Mesodermal cell (in vitro differentiated cells): ENCODE results near the gene COL8A2.

Experiments
- H3K27ac ChIP-seq: 2 replicates; pipeline ENCODE4 v1.7.0; 2013; ENCODE audit warnings: mild to moderate bottlenecking, low read depth, low read length, moderate library complexity; ENCODE audit not compliant: severe bottlenecking
- H3K36me3 ChIP-seq: 2 replicates; pipeline ENCODE4 v1.7.1; 2013; ENCODE audit warnings: mild to moderate bottlenecking, low read length, moderate library complexity; ENCODE audit not compliant: control insufficient read depth, insufficient read depth
- H3K4me1 ChIP-seq: one replicate; pipeline ENCODE4 v1.7.1; 2013; ENCODE audit warnings: mild to moderate bottlenecking, low read length; ENCODE audit not compliant: insufficient read depth, control insufficient read depth, poor library complexity, severe bottlenecking
- H3K4me3 ChIP-seq: 2 replicates; pipeline ENCODE4 v1.7.0; 2013; ENCODE audit warnings: low read length, control low read depth, mild to moderate bottlenecking; ENCODE audit not compliant: insufficient read depth, poor library complexity, severe bottlenecking; ENCODE audit errors: extremely low read depth
- H3K9me3 ChIP-seq: 2 replicates; pipeline ENCODE4 v1.7.1; 2013; ENCODE audit warnings: mild to moderate bottlenecking, low read length, moderate library complexity; ENCODE audit not compliant: control insufficient read depth
- WGBS, 2 experiments: methylation state at CpG; one replicate each; pipeline ENCODE4 v1.1.5; 2013; ENCODE audit warnings: missing lambda C conversion rate in 2 of 2; ENCODE audit not compliant: insufficient coverage in 2 of 2; 5-methylcytosine and 5-hydroxymethylcytosine counted together

Gene COL8A2

DNA sequence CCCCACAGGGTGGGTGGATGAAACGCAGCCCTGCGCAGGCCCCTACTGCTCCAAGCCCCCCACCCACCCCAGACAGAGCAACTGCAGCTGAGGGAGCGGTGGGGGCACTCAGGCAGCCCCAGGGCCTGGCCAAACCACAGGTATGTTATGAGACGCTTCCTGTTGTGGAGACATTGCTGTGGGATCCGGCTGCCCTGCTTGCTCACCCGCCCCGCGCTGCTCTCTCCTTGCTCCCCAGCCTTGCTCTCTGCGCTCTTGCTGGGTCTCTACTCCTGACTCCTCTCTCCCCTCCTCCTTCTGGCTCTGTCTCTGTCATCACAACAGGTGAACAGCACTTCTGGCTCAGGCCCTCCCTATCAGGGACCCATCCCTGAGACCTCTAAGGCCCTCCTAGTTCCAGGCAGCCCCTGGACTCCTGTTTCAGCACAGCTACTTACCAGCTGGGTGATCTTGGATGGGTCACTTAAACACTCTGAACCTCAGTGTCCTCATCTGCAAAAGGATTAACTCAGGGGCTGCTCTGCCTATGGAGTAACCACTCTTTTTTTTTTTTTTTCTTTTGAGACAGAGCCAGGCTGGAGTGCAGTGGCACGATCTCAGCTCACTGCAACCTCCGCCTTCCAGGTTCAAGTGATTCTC is 15.9 kb downstream of the COL8A2 start:
- H3K9me3 ChIP-seq = no peaks in the 10 kb centered on the region
- H3K4me1 ChIP-seq = peaks cover 9% of the 10 kb centered on the region
- H3K4me3 ChIP-seq = no peak overlapping the region
- 93 to 96% methylated on average over 5 to 7 of the region's 11 CpGs for WGBS, 2 experiments
- H3K36me3 ChIP-seq = no peaks in the 10 kb centered on the region
- no peak overlapping the region for H3K27ac ChIP-seq

DNA sequence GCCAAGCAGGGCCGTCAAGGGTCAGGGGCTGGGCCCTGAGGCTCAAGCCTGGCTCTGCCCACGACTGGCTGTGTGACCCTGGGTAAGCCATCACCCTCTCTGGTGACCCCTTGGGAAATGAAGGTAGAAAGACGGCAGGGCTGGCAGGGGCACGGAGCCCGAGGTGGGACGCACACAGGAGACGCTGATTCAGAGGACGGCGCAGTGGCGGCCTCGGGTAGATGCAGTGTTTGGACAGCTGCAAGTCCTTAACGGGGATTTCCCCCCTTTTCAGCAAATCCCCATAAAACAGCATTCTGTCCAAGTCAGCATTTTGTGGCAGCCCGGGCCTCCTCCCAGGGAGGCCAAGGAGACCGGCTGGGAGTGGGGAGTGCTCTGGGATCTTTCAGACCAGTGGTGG is 16.7 kb downstream of the COL8A2 start:
- Histone ChIP-seq H3K36me3 (no peaks in the 10 kb centered on the region), H3K4me3 (no peak overlapping the region), H3K9me3 (no peaks in the 10 kb centered on the region), H3K27ac (no peak overlapping the region), H3K4me1 (peaks cover 9% of the 10 kb centered on the region)
- 81 to 93% methylated on average over 3 to 12 of the region's 14 CpGs for WGBS, 2 experiments

DNA sequence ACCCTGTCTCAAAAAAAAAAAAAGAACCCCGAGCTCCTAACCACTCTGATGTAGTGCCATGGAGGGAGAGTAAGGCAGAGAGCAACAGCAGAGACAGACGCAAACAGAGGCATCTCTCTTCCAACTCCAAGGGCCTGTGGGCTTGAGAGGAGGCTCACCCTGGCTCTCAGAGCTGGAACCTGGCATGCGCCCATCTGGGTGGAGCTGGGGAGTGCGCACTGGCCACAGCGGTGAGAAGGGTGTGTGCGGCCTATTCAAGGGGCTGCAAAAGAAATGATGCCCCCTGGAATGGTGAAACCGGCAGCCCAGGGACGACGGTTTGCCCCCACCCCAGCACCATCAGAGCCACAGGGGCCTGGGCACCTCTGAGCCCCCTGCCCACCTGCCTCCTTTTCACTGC is 17.6 kb downstream of the COL8A2 start:
- Histone ChIP-seq H3K9me3 (no peaks in the 10 kb centered on the region), H3K4me3 (no peak overlapping the region), H3K36me3 (no peaks in the 10 kb centered on the region), H3K4me1 (peaks cover 9% of the 10 kb centered on the region), H3K27ac (no peak overlapping the region)
- 92 to 99% methylated on average over 8 of the region's 9 CpGs for WGBS, 2 experiments

DNA sequence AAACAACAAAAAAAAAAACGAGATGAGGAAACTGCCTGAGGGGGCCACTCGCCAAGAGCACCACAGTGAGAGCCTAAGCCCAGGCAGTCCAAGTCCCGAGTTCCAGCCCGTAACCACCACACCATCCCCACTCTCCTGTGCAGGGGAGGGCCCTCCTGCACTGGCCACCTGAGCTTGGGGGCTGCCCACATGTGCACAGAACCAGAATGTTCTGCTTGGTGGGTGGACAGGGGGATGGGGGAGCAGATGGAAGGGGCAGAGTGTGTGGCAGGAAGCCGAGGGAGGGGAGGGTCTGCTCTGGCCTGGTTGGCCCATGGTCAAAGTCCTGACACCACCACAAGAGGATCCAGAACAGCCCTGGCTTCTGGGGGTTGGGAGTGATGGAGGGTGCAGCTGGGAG is 18.8 kb downstream of the COL8A2 start:
- Histone ChIP-seq H3K4me3 (no peak overlapping the region), H3K36me3 (no peaks in the 10 kb centered on the region), H3K4me1 (peaks cover 9% of the 10 kb centered on the region), H3K9me3 (no peaks in the 10 kb centered on the region), H3K27ac (no peak overlapping the region)
- 87 to 92% methylated on average over 1 to 3 of the region's 5 CpGs for WGBS, 2 experiments

DNA sequence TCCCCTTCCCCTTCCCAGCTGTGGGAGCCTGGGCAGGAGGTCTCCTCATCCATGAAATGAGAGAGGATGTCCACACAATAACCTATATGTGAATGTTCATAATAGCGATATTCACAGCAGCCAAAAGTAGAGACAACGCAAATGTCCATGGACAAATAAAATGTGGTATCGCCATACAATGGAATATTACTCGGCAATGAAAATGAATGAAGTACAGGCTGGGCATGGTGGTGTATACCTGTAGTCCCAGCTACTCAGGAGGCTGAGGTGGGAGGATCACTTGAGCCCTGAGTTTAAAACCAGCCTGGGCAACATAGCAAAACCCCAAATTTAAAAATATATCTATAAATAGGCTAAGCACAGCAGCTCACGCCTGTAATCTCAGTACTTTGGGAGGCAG is 23.5 kb downstream of the COL8A2 start:
- no peaks in the 10 kb centered on the region for H3K9me3 ChIP-seq
- H3K36me3 ChIP-seq = no peaks in the 10 kb centered on the region
- no peak overlapping the region for H3K27ac ChIP-seq
- 92 to 100% methylated on average over 3 to 4 of the region's 5 CpGs for WGBS, 2 experiments
- no peak overlapping the region for H3K4me3 ChIP-seq
- H3K4me1 ChIP-seq = peaks cover 2% of the 10 kb centered on the region

DNA sequence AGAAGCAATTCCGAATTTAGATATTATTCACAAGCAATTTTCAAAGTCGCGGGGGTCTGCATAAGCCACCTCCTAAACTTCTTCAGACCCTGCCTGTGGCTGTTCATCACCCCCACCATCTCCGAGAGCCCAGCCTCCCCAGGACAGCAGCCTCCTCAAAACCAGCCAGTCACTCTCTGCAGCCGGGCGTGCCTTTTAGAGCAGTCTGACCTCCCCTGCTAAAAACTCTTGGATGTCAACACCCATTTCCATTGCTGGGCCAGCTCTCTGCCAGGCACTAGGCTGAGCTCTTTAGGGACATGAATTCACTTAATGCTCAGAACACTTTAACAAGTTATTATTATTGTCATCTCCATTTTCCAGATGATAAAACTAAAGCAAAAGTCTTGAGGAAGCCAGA is 24.6 kb downstream of the COL8A2 start:
- H3K36me3 ChIP-seq = peaks cover 6% of the 10 kb centered on the region

DNA sequence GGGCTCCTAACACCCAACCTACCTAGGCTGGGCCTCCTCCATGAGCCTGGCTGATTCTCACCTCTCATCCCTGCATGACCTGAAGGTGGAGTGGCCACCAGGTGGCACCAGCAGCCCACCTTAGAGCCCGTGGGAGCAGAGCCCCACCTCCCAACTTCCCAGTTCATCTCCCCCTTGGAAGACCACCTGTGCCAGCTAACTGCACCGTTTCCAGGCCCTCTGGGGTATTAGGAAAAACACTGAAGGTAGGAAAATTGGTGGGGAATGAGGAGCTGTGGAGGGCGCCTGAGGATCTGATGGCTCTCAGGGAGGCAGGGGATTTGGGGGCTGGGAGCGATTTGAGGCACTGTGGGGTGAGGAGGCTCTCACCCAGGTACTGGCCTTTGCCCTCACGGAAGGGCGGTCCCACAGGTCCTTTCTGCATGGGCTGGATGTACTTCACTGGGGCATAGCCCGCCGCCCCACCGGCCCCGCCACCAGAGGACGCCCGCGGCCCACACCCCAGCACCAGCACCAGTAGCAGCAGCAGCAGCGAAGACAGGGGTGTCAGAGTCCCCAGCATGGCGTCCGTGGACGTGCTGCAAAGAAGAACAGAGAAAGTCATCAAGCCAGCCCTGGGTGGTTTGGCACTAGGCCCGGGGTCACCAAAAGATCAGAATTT is 25.2 kb downstream of the COL8A2 start:
- WGBS, 2 experiments = 68 to 70% methylated on average over 14 to 17 of the region's 18 CpGs
- Histone ChIP-seq H3K9me3 (no peaks in the 10 kb centered on the region), H3K4me3 (no peak overlapping the region), H3K27ac (no peak overlapping the region), H3K4me1 (no peaks in the 10 kb centered on the region), H3K36me3 (peaks cover 9% of the 10 kb centered on the region)

More for the DNA sequence above, 24.6 kb downstream of the COL8A2 start:
- Histone ChIP-seq H3K4me1 (no peaks in the 10 kb centered on the region), H3K9me3 (no peaks in the 10 kb centered on the region), H3K27ac (no peak overlapping the region), H3K4me3 (no peak overlapping the region)
- 91 to 92% methylated on average over 6 of the region's 6 CpGs for WGBS, 2 experiments

DNA sequence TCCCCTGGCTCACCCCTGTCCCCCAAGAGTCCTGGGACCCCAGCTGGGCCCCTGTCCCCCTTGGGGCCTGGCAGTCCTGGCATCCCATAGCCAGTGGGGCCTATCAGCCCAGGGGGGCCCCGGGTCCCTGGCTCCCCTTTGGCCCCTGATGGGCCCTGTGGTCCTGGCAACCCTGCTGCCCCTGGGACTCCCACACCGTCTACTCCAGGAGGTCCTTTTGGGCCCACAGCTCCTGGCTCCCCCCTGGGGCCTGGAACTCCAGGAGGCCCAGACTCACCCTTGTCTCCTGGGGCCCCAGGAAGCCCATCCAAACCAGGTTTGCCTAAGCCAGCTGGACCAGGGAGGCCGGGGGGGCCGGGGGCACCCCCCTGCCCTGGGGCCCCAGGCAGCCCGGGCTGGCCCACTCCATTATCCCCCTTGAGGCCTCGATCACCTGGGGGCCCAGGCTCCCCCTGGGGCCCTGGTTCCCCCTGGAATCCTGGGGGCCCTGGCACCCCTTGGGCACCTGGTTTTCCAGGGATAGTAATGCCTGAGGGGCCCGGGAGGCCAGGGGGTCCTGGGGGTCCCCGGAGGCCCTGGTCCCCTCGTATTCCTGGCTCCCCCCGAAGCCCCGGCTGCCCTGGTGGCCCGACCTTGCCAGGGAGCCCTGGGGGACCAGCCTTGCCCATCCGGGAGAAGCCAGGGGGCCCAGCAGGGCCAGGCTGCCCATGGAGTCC is 26.2 kb downstream of the COL8A2 start:
- H3K4me3 ChIP-seq = no peak overlapping the region
- H3K36me3 ChIP-seq = peaks cover 20% of the 10 kb centered on the region
- H3K27ac ChIP-seq = no peak overlapping the region
- 92 to 98% methylated on average over 7 to 12 of the region's 13 CpGs for WGBS, 2 experiments
- no peaks in the 10 kb centered on the region for H3K9me3 ChIP-seq
- H3K4me1 ChIP-seq = no peaks in the 10 kb centered on the region

DNA sequence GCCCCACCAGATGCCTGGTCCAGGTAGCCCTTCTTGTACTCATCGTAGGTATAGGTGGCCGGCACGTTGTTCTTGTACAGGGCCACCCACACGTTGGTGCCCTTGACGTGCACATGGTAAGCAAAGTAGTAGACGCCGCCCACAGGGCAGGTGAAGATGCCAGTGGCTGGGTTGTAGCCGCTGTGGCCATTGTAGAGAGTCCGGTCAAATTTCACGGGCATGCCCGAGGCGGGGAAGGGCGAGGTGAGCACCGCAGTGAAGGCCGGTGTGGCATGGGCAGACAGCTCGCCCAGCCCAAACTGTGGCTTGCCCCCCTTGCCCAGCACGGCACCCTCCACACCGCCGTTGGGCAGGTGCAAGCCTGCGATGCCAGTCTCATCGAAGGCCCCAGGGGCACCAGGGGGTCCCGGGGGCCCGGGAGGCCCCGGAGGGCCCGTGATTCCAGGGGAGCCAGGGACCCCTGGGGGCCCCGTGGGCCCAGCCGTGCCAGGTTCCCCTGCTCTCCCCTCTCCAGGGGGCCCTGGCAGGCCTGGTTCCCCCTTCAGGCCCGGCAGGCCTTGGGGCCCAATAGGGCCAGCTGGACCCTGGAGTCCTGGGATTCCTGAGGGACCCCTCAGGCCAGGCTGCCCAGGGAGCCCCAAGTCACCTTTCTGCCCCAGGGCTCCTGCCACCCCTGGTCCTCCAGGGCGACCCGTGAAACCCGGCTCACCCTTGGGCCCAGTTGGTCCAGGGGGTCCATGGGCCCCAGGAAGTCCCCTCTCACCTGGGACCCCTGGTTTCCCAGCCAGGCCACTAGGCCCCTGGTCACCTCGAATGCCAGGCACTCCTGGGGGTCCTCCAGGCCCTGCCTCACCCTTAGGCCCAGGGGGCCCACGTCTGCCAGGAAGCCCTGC is 27.1 kb downstream of the COL8A2 start:
- 93 to 94% methylated on average over 30 to 31 of the region's 33 CpGs for WGBS, 2 experiments
- Histone ChIP-seq H3K9me3 (no peaks in the 10 kb centered on the region), H3K36me3 (peaks cover 28% of the 10 kb centered on the region), H3K27ac (no peak overlapping the region), H3K4me3 (no peak overlapping the region), H3K4me1 (no peaks in the 10 kb centered on the region)
